ENCODE measurements around the gene FAM199X. TPM values are rescaled to one million over a fixed set of nuclear protein-coding genes. Genes with fewer than 3 reads are reported as not detected.
A peak's percentile ranks its signal among the peaks of the same experiment; 100 is the strongest.

FAM199X gene
- total and polyA plus RNA-seq, 2 donors (not counting 3 experiments of a cell fraction or from before 2014, with no cell fraction given), result 4.0 to 16.8 TPM

DNA sequence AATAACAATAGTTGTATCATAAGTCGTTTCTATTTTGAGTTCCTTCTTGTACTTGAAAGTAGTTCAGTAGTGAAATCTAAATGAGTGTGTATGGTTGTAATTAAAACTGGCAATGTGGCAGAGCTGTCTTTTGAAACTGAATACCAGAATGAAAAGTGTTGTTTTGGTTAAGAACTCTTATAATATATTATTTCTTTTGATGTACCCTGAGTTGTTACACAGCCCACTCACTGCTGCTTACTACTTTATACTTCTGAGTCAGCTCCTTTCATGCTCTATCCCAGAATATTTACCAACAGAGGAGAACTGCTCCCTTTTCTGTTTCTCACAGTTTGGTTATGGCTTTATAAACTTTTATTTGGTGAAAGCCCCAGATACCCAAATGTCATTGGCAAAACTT is 28.8 kb downstream of the FAM199X start:
- Histone ChIP-seq H3K36me3 (ENCODE audit: control insufficient read depth in 2 of 2, extremely low read depth in 1 of 2, insufficient read depth in 2 of 2, low read length in 2 of 2) (peaks cover 0 to 4% of the 10 kb centered on the region in 2 experiments), H4K20me1 (replicated peaks; ENCODE audit: control insufficient read depth, extremely low read depth, insufficient read depth, low read length) (no peaks in the 10 kb centered on the region), H3K4me1 (ENCODE audit: control insufficient read depth, extremely low read depth, insufficient read depth, low read length) (no peaks in the 10 kb centered on the region), H3K9ac (replicated peaks; ENCODE audit: extremely low read depth, insufficient read depth, low read length) (no peak overlapping the region), H3K27ac (ENCODE audit: insufficient read depth, low read depth, low read length) (no peak overlapping the region), H3K9me3 (replicated peaks; ENCODE audit: control insufficient read depth, insufficient read depth, low read length) (no peaks in the 10 kb centered on the region), H2AFZ (ENCODE audit: low read depth, low read length) (no peak overlapping the region), H3K27me3 (ENCODE audit: control insufficient read depth in 2 of 2, insufficient read depth in 2 of 2, low read length in 2 of 2) (no peaks in the 10 kb centered on the region), H3K4me2 (ENCODE audit: insufficient read depth, low read length) (no peak overlapping the region), H3K9me1 (replicated peaks; ENCODE audit: control insufficient read depth, extremely low read depth, insufficient read depth, low read length) (no peaks in the 10 kb centered on the region), H3K4me3 (replicated peaks in 1 of 3; ENCODE audit: insufficient read depth in 1 of 3, low read depth in 1 of 3, low read length in 3 of 3) (no peak overlapping the region), H3K79me2 (ENCODE audit: control insufficient read depth, insufficient read depth, low read length) (no peaks in the 10 kb centered on the region)
- dilution Hi-C loops (cut with MboI; ENCODE audit: extremely low pct_ligation_motif_present, low sequenced_read_pairs) (no loop called here), intact Hi-C loops (cut with micrococcal nuclease) (loop anchor here (1.0 kb wide), 2 partner anchors 76 to 148 kb away; no protein-coding TSS in a partner anchor)
- POLR2A ChIA-PET, result no interaction called here
- CTCF ChIA-PET, result interaction anchor here (0.9 to 2.5 kb wide), 21 partner anchors 8 to 995 kb away, joined by 3 to 20 read pairs (median 4); partner anchors contain the start of genes ESX1 and SLC25A53
- TF ChIP-seq FOS (IDR thresholded peaks at IDR 0.05; ENCODE audit: borderline replicate concordance, insufficient read depth, low read length) (no peak), JUN (IDR thresholded peaks at IDR 0.05; ENCODE audit: borderline replicate concordance, insufficient read depth, insufficient read length, low read depth) (no peak), MYC (IDR thresholded peaks at IDR 0.05; ENCODE audit: low read depth, low read length) (no peak), EZH2 (IDR thresholded peaks at IDR 0.05; ENCODE audit: borderline replicate concordance, low read depth, low read length, severe bottlenecking) (no peak)
- no peak for DNase-seq (ENCODE audit: low read depth, low spot score)
- no TSS peak for BruUV-seq (replicated peaks)
- FAIRE-seq, result no peak

DNA sequence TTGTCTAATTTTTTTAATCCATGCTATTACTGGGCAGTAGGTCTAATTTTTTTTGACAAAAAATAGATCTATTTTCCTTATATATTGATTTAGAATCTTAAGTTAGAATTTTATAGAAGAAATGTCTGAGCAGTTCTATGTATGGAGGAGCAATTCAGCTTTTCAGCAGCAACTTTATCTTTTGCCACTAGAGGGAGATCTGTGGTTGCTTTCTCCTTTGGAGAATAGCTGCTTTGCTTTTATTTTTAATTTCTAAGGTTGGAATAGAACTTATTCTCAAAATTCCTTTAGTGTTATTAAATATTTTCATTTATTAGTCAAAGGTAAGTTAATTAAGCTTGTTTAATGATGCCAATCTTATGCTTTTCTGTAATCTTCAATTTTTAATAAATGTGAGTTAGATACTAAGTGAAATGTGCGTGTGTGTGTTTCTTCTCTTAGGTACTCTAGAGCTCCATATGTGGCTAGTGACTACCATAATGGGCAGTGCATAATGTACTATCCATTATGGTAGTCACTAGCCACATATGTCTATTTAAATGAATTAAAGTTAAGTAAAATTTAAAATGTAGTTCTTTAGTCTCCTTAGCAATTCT is 29.3 kb downstream of the FAM199X start:
- no peak for FAIRE-seq

More for the DNA sequence above, 29.3 kb downstream of the FAM199X start:
- no peaks in the 10 kb centered on the region for H4K20me1 ChIP-seq (replicated peaks; ENCODE audit: control insufficient read depth, extremely low read depth, insufficient read depth, low read length)
- no peaks in the 10 kb centered on the region for H3K4me1 ChIP-seq (ENCODE audit: control insufficient read depth, extremely low read depth, insufficient read depth, low read length)
- CTCF ChIA-PET, result interaction anchor here (0.6 to 2.5 kb wide), 23 partner anchors 9 to 995 kb away, joined by 3 to 20 read pairs (median 4); partner anchors contain the start of genes ESX1 and SLC25A53
- peak; percentile 29 for DNase-seq (ENCODE audit: low read depth, low spot score)
- H3K9ac ChIP-seq (replicated peaks; ENCODE audit: extremely low read depth, insufficient read depth, low read length), result no peak overlapping the region
- peaks cover 2 to 4% of the 10 kb centered on the region in 2 experiments for H3K36me3 ChIP-seq (ENCODE audit: control insufficient read depth in 2 of 2, extremely low read depth in 1 of 2, insufficient read depth in 2 of 2, low read length in 2 of 2)
- no peaks in the 10 kb centered on the region for H3K9me3 ChIP-seq (replicated peaks; ENCODE audit: control insufficient read depth, insufficient read depth, low read length)
- no peaks in the 10 kb centered on the region for H3K27me3 ChIP-seq (ENCODE audit: control insufficient read depth in 2 of 2, insufficient read depth in 2 of 2, low read length in 2 of 2)
- dilution Hi-C loops (cut with MboI; ENCODE audit: extremely low pct_ligation_motif_present, low sequenced_read_pairs) (no loop called here), intact Hi-C loops (cut with micrococcal nuclease) (loop anchor here (1.0 kb wide), 2 partner anchors 76 to 148 kb away; no protein-coding TSS in a partner anchor)
- no peak overlapping the region for H3K4me2 ChIP-seq (ENCODE audit: insufficient read depth, low read length)
- no peaks in the 10 kb centered on the region for H3K79me2 ChIP-seq (ENCODE audit: control insufficient read depth, insufficient read depth, low read length)
- no peaks in the 10 kb centered on the region for H3K9me1 ChIP-seq (replicated peaks; ENCODE audit: control insufficient read depth, extremely low read depth, insufficient read depth, low read length)
- no peak overlapping the region for H3K4me3 ChIP-seq (replicated peaks in 1 of 3; ENCODE audit: insufficient read depth in 1 of 3, low read depth in 1 of 3, low read length in 3 of 3)
- no peak overlapping the region for H2AFZ ChIP-seq (ENCODE audit: low read depth, low read length)
- BruUV-seq (replicated peaks), result no TSS peak
- POLR2A ChIA-PET, result no interaction called here
- no peak overlapping the region for H3K27ac ChIP-seq (ENCODE audit: insufficient read depth, low read depth, low read length)
- no peak for TF ChIP-seq MYC (IDR thresholded peaks at IDR 0.05; ENCODE audit: low read depth, low read length)
- no peak for TF ChIP-seq JUN (IDR thresholded peaks at IDR 0.05; ENCODE audit: borderline replicate concordance, insufficient read depth, insufficient read length, low read depth)
- TF ChIP-seq EZH2 (IDR thresholded peaks at IDR 0.05; ENCODE audit: borderline replicate concordance, low read depth, low read length, severe bottlenecking), result no peak
- TF ChIP-seq GATA2 (IDR thresholded peaks at IDR 0.05; ENCODE audit: insufficient read depth, insufficient read length, low read depth, low read length), result no peak
- TF ChIP-seq POLR2AphosphoS5 (IDR thresholded peaks at IDR 0.05; ENCODE audit: insufficient read depth, low read depth, low read length), result no peak
- TF ChIP-seq, protein P1, sequence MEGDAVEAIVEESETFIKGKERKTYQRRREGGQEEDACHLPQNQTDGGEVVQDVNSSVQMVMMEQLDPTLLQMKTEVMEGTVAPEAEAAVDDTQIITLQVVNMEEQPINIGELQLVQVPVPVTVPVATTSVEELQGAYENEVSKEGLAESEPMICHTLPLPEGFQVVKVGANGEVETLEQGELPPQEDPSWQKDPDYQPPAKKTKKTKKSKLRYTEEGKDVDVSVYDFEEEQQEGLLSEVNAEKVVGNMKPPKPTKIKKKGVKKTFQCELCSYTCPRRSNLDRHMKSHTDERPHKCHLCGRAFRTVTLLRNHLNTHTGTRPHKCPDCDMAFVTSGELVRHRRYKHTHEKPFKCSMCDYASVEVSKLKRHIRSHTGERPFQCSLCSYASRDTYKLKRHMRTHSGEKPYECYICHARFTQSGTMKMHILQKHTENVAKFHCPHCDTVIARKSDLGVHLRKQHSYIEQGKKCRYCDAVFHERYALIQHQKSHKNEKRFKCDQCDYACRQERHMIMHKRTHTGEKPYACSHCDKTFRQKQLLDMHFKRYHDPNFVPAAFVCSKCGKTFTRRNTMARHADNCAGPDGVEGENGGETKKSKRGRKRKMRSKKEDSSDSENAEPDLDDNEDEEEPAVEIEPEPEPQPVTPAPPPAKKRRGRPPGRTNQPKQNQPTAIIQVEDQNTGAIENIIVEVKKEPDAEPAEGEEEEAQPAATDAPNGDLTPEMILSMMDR (IDR thresholded peaks at IDR 0.05; ENCODE audit: extremely low read depth in 1 of 2, insufficient read depth in 1 of 2, low read depth in 1 of 2, low read length in 2 of 2), result peak in 1 of 2 donors; percentile 42
